ENCODE measurements around the gene FILIP1L. TPM values are rescaled to one million over a fixed set of nuclear protein-coding genes. Genes with fewer than 3 reads are reported as not detected.

Gene FILIP1L
- polyA plus RNA-seq, 1 of the 3 experiments (the other 2 are of a cell fraction) = 26.8 TPM

DNA sequence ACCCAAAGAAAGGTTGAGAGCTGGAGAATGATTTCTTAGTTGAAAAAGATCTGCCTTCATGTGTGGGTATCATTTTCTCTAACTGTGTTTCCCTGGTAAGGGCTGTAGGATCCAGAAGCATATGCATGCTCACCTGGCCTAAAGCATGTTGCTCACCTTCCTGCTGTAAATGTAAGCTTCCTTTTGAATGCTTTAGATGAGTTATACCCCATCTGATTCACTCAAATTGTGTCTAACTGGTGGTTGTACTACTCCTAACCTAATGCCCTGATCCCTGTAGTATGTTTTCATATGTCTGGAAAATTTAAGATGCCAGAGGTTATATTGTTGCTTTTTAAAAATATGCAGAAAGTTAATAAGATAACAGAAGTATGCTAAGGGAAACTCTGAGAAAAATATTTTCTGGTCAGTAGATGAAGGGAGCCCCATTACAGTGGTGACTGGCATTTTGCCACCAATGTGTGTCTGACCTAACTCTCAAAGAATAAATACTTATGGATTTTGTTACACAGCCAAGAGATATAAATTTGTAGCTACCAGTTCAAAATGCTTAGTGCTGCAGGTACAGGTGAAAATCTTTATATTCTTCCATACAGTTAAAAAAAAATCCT lies 7.7 kb downstream of the FILIP1L start:
- TF ChIP-seq TAF1 (IDR thresholded peaks at IDR 0.05; ENCODE audit: borderline replicate concordance, low read depth, low read length) (no peak), NFIC (IDR thresholded peaks at IDR 0.05; ENCODE audit: borderline replicate concordance) (peak; percentile 19; the same call in 1 of the 2 replicates)
- Histone ChIP-seq H3K27ac (ENCODE audit: low read depth in 2 of 2, low read length in 1 of 2) (no peak overlapping the region), H3K4me3 (ENCODE audit: low read depth in 2 of 2, low read length in 1 of 2) (no peak overlapping the region), H4K20me1 (ENCODE audit: insufficient read depth) (no peaks in the 10 kb centered on the region), H3K9me2 (no peaks in the 10 kb centered on the region), H3K4me2 (no peak overlapping the region), H3K79me2 (ENCODE audit: insufficient read depth) (no peaks in the 10 kb centered on the region), H3K9me3 (no peaks in the 10 kb centered on the region), H3K9ac (no peak overlapping the region), H2AFZ (ENCODE audit: low read depth) (no peak overlapping the region), H3F3A (replicated peaks; ENCODE audit: insufficient read depth) (no peaks in the 10 kb centered on the region), H3K4me1 (ENCODE audit: control insufficient read depth in 1 of 2, insufficient read depth in 2 of 2, low read depth in 1 of 2, low read length in 1 of 2) (peaks cover 0 to 27% of the 10 kb centered on the region in 2 experiments; a peak in 3 of 4 replicates), H3K36me3 (replicated peaks in 1 of 2; ENCODE audit: control insufficient read depth in 1 of 2, insufficient read depth in 2 of 2, low read length in 1 of 2) (no peaks in the 10 kb centered on the region), H3K27me3 (ENCODE audit: insufficient read depth) (no peaks in the 10 kb centered on the region)
- ChIA-PET CTCF (interaction anchor here (0.8 to 1.4 kb wide), 3 partner anchors 38 to 483 kb away, joined by 3 read pairs; no protein-coding TSS in a partner anchor), POLR2A (no interaction called here)
- DNase-seq = no peak

- POLR2A ChIA-PET = no interaction called here
- H3K27me3 ChIP-seq (ENCODE audit: insufficient read depth) = no peaks in the 10 kb centered on the region
- no peak overlapping the region for H3K4me3 ChIP-seq (ENCODE audit: low read depth in 2 of 2, low read length in 1 of 2)
- CTCF ChIA-PET = interaction anchor here (0.8 to 1.4 kb wide), 3 partner anchors 37 to 484 kb away, joined by 3 read pairs; no protein-coding TSS in a partner anchor
- no peaks in the 10 kb centered on the region for H4K20me1 ChIP-seq (ENCODE audit: insufficient read depth)
- no peaks in the 10 kb centered on the region for H3K9me3 ChIP-seq
- H3K79me2 ChIP-seq (ENCODE audit: insufficient read depth) = no peaks in the 10 kb centered on the region
- TF ChIP-seq EZH2phosphoT487 (IDR thresholded peaks at IDR 0.05; ENCODE audit: borderline replicate concordance, low read depth) = no peak
- TF ChIP-seq EP300 (IDR thresholded peaks at IDR 0.05; ENCODE audit: borderline replicate concordance in 1 of 2, low read depth in 1 of 2, low read length in 1 of 2) = no peak
- no peak for TF ChIP-seq GATA2 (CRISPR knock-in tag; IDR thresholded peaks at IDR 0.05)
- no peak for TF ChIP-seq FOXJ3 (CRISPR knock-in tag; IDR thresholded peaks at IDR 0.05)
- no peak for TF ChIP-seq FOSL2 (IDR thresholded peaks at IDR 0.05; ENCODE audit: borderline replicate concordance, low read depth)
- TF ChIP-seq, protein P1, sequence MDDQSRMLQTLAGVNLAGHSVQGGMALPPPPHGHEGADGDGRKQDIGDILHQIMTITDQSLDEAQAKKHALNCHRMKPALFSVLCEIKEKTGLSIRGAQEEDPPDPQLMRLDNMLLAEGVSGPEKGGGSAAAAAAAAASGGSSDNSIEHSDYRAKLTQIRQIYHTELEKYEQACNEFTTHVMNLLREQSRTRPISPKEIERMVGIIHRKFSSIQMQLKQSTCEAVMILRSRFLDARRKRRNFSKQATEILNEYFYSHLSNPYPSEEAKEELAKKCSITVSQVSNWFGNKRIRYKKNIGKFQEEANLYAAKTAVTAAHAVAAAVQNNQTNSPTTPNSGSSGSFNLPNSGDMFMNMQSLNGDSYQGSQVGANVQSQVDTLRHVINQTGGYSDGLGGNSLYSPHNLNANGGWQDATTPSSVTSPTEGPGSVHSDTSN (IDR thresholded peaks at IDR 0.05) = no peak
- TF ChIP-seq MXI1 (IDR thresholded peaks at IDR 0.05; ENCODE audit: low read depth, low read length) = no peak
- TF ChIP-seq USF1 (IDR thresholded peaks at IDR 0.05; ENCODE audit: borderline replicate concordance, low read depth) = no peak
- TF ChIP-seq NRF1 (IDR thresholded peaks at IDR 0.05; ENCODE audit: low read depth, low read length) = no peak
- TF ChIP-seq JUND (IDR thresholded peaks at IDR 0.05) = no peak
- TF ChIP-seq MEF2A (IDR thresholded peaks at IDR 0.05; ENCODE audit: borderline replicate concordance, low read depth) = no peak
- DNase-seq = no peak
- peaks cover 0 to 27% of the 10 kb centered on the region in 2 experiments; a peak in 3 of 4 replicates for H3K4me1 ChIP-seq (ENCODE audit: control insufficient read depth in 1 of 2, insufficient read depth in 2 of 2, low read depth in 1 of 2, low read length in 1 of 2)
- no peak overlapping the region for H2AFZ ChIP-seq (ENCODE audit: low read depth)
- no peaks in the 10 kb centered on the region for H3K9me2 ChIP-seq
- no peaks in the 10 kb centered on the region for H3K36me3 ChIP-seq (replicated peaks in 1 of 2; ENCODE audit: control insufficient read depth in 1 of 2, insufficient read depth in 2 of 2, low read length in 1 of 2)
- no peak overlapping the region for H3K4me2 ChIP-seq
- no peaks in the 10 kb centered on the region for H3F3A ChIP-seq (replicated peaks; ENCODE audit: insufficient read depth)
- H3K27ac ChIP-seq (ENCODE audit: low read depth in 2 of 2, low read length in 1 of 2) = no peak overlapping the region
- H3K9ac ChIP-seq = no peak overlapping the region
Observed at GRCh38 chr3:100106094-100106493, 8.2 kb downstream of the FILIP1L start.

Measured in SK-N-SH (cell line).